GM18870 (cell line): ENCODE measurements around the gene LHX6.

Experiments used
- ATAC-seq: cut with Tn5 transposase; IDR thresholded peaks from one replicate; pipeline ENCODE4 v1.9.1; 2021; ENCODE audit warnings: moderate library complexity; ENCODE audit not compliant: unreplicated experiment

Gene LHX6

GRCh38 chr9:122216798-122217418, 11.8 kb downstream of the LHX6 start:
- no peak for ATAC-seq

GRCh38 chr9:122216138-122216797, 12.5 kb downstream of the LHX6 start:
- ATAC-seq: no peak

GRCh38 chr9:122215663-122216062, 13.1 kb downstream of the LHX6 start:
- ATAC-seq: no peak

GRCh38 chr9:122214507-122214906, 14.2 kb downstream of the LHX6 start:
- no peak for ATAC-seq

- ATAC-seq: no peak
Observed at GRCh38 chr9:122213589-122214413, 15.0 kb downstream of the LHX6 start.

- no peak for ATAC-seq
Observed at GRCh38 chr9:122213102-122213588, 15.6 kb downstream of the LHX6 start.

GRCh38 chr9:122212473-122213004, 16.2 kb downstream of the LHX6 start:
- ATAC-seq: no peak

GRCh38 chr9:122209451-122209850, 19.3 kb downstream of the LHX6 start:
- no peak for ATAC-seq

- ATAC-seq: no peak
Observed at GRCh38 chr9:122207096-122207495, 21.7 kb downstream of the LHX6 start.

GRCh38 chr9:122206118-122207046, 22.4 kb downstream of the LHX6 start:
- ATAC-seq: no peak

- ATAC-seq: no peak
Observed at GRCh38 chr9:122205176-122205575, 23.6 kb downstream of the LHX6 start.

GRCh38 chr9:122204491-122204890, 24.3 kb downstream of the LHX6 start:
- ATAC-seq: no peak

- no peak for ATAC-seq
Observed at GRCh38 chr9:122204055-122204454, 24.7 kb downstream of the LHX6 start.

- no peak for ATAC-seq
Observed at GRCh38 chr9:122202111-122202510, 26.6 kb downstream of the LHX6 start.

- ATAC-seq: no peak
Observed at GRCh38 chr9:122201641-122202040, 27.1 kb downstream of the LHX6 start.

GRCh38 chr9:122200960-122201595, 27.7 kb downstream of the LHX6 start:
- ATAC-seq: no peak

GRCh38 chr9:122197882-122198281, 30.9 kb downstream of the LHX6 start:
- no peak for ATAC-seq

GRCh38 chr9:122197426-122197825, 31.3 kb downstream of the LHX6 start:
- ATAC-seq: peak; percentile 58

- ATAC-seq: no peak
Observed at GRCh38 chr9:122195875-122196274, 32.9 kb downstream of the LHX6 start.

- no peak for ATAC-seq
Observed at GRCh38 chr9:122193651-122194050, 35.1 kb downstream of the LHX6 start.
